ENCODE measurements around the gene EGFLAM.
"Not testable (repeated sequence)": the region's sequence is repeated elsewhere in the genome, so short reads cannot be mapped to it uniquely, and the experiment has no call there.

EGFLAM gene

GRCh38 chr5:38292228-38292627, 33.9 kb downstream of the EGFLAM start:
- Mint-ChIP-seq H3K27me3 (peaks cover 10% of the 10 kb centered on the region), H3K9me3 (no peaks in the 10 kb centered on the region), H3K27ac (no peak overlapping the region), H3K4me1 (no peaks in the 10 kb centered on the region), H3K36me3 (no peaks in the 10 kb centered on the region), H3K4me3 (no peak overlapping the region)

DNA sequence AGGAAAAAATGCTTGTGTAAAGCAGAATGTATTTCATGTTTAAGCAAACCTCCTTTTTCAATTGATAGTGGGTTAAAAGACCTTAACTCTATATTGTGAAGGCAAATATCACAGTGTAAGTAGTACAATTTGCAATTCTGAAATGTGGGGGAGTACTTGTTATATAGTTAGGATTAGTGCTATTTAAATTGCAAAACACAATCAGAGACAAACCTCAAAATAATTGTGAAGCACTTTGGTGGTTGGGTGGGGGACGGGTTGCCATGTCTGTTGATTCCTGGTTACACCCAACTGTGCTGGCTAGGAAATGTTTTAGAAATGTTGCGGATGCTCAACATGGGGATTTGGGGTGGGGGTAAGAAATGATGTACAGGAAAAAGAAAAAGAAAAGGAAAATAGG, 37.4 kb downstream of the EGFLAM start:
- no peaks in the 10 kb centered on the region for H3K9me3 Mint-ChIP-seq
- H3K27me3 Mint-ChIP-seq = peaks cover 13% of the 10 kb centered on the region
- H3K4me1 Mint-ChIP-seq = no peaks in the 10 kb centered on the region
- H3K4me3 Mint-ChIP-seq = no peak overlapping the region
- peaks cover 2% of the 10 kb centered on the region for H3K36me3 Mint-ChIP-seq
- H3K27ac Mint-ChIP-seq = no peak overlapping the region

GRCh38 chr5:38297830-38298608, 39.7 kb downstream of the EGFLAM start:
- peaks cover 8% of the 10 kb centered on the region for H3K27me3 Mint-ChIP-seq
- no peak overlapping the region for H3K4me3 Mint-ChIP-seq
- H3K9me3 Mint-ChIP-seq = peaks cover 5% of the 10 kb centered on the region
- no peak overlapping the region for H3K27ac Mint-ChIP-seq
- no peaks in the 10 kb centered on the region for H3K4me1 Mint-ChIP-seq
- H3K36me3 Mint-ChIP-seq = peaks cover 2% of the 10 kb centered on the region

GRCh38 chr5:38299585-38299984, 41.2 kb downstream of the EGFLAM start:
- Mint-ChIP-seq H3K27ac (no peak overlapping the region), H3K4me3 (no peak overlapping the region), H3K9me3 (peaks cover 13% of the 10 kb centered on the region), H3K4me1 (no peaks in the 10 kb centered on the region), H3K36me3 (peaks cover 2% of the 10 kb centered on the region), H3K27me3 (peaks cover 8% of the 10 kb centered on the region)

- Mint-ChIP-seq H3K9me3 (peaks cover 21% of the 10 kb centered on the region), H3K27me3 (peaks cover 1% of the 10 kb centered on the region), H3K27ac (no peak overlapping the region), H3K4me1 (no peaks in the 10 kb centered on the region), H3K36me3 (no peaks in the 10 kb centered on the region), H3K4me3 (no peak overlapping the region)
Observed at GRCh38 chr5:38305148-38305547, 46.8 kb downstream of the EGFLAM start.

GRCh38 chr5:38307845-38308244, 49.5 kb downstream of the EGFLAM start:
- no peaks in the 10 kb centered on the region for H3K36me3 Mint-ChIP-seq
- H3K4me3 Mint-ChIP-seq = no peak overlapping the region
- H3K27ac Mint-ChIP-seq = no peak overlapping the region
- peaks cover 18% of the 10 kb centered on the region for H3K9me3 Mint-ChIP-seq
- H3K4me1 Mint-ChIP-seq = no peaks in the 10 kb centered on the region
- peaks cover 1% of the 10 kb centered on the region for H3K27me3 Mint-ChIP-seq

DNA sequence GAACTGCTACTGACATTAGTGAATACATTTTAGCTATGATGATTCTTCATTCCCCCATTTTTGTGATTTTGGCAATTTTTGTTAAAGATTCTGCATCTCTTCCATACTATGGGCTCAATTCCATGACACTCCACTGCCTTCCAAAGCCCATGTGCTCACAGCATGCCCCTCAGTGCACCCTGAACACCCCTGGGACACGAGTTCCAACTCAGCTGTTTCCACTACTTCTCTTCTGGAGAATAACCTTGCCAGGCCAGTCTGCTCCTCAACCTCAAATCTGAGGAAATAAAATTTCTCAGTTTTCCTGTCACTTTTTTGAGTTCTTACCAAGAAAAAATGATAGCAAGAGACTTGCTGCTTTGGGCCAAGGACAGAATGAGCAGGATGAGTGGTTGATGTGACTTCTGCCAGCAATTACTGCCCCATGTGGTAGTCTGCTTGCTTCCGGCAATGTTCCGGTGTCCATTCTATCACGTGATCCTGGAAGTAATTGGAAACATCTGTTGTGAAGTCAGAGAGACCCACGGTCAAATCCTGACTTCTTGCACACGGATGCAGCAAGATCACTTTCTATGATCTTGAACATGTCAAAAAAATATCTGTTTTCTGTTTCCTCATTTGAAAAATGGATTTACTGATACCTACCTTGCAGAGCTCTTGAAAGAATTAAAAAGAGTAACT, 58.3 kb downstream of the EGFLAM start:
- no peak overlapping the region for H3K27ac Mint-ChIP-seq
- H3K9me3 Mint-ChIP-seq = no peaks in the 10 kb centered on the region

DNA sequence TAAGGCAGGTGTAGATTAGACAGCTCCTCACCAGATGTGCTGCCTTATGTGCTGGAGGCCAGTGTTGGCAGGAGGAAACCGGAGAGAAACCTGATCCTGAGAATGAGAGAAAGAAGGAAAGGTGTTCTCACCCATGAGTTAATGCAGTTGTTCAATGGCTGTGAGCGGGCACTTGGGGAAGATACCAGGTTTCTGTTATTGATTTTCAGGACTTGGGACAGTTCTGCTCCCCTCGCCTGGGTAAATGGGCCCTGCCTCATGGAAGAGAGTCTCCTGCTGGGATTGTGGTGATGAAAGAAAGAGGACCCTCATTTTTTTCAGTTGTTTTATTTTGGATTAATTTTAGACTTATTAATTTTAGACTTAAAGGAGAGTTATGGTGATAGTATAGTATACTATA, 59.5 kb downstream of the EGFLAM start:
- Mint-ChIP-seq H3K4me3 (no peak overlapping the region), H3K9me3 (no peaks in the 10 kb centered on the region), H3K27me3 (peaks cover 2% of the 10 kb centered on the region), H3K27ac (no peak overlapping the region), H3K4me1 (no peaks in the 10 kb centered on the region), H3K36me3 (no peaks in the 10 kb centered on the region)

More for the DNA sequence above, 58.3 kb downstream of the EGFLAM start:
- Mint-ChIP-seq H3K27me3 (peaks cover 2% of the 10 kb centered on the region), H3K4me1 (no peaks in the 10 kb centered on the region), H3K36me3 (no peaks in the 10 kb centered on the region), H3K4me3 (no peak overlapping the region)

GRCh38 chr5:38319491-38319890, 61.1 kb downstream of the EGFLAM start:
- Mint-ChIP-seq H3K36me3 (no peaks in the 10 kb centered on the region), H3K4me3 (no peak overlapping the region), H3K9me3 (no peaks in the 10 kb centered on the region), H3K4me1 (no peaks in the 10 kb centered on the region), H3K27me3 (peaks cover 2% of the 10 kb centered on the region), H3K27ac (no peak overlapping the region)

GRCh38 chr5:38321978-38322377, 63.6 kb downstream of the EGFLAM start:
- Mint-ChIP-seq H3K9me3 (no peaks in the 10 kb centered on the region), H3K36me3 (no peaks in the 10 kb centered on the region), H3K27me3 (no peaks in the 10 kb centered on the region), H3K4me1 (no peaks in the 10 kb centered on the region), H3K4me3 (no peak overlapping the region), H3K27ac (no peak overlapping the region)

- Mint-ChIP-seq H3K36me3 (no peaks in the 10 kb centered on the region), H3K27me3 (no peaks in the 10 kb centered on the region), H3K9me3 (no peaks in the 10 kb centered on the region), H3K27ac (no peak overlapping the region), H3K4me1 (no peaks in the 10 kb centered on the region), H3K4me3 (no peak overlapping the region)
Observed at GRCh38 chr5:38323645-38324295, 65.4 kb downstream of the EGFLAM start.

DNA sequence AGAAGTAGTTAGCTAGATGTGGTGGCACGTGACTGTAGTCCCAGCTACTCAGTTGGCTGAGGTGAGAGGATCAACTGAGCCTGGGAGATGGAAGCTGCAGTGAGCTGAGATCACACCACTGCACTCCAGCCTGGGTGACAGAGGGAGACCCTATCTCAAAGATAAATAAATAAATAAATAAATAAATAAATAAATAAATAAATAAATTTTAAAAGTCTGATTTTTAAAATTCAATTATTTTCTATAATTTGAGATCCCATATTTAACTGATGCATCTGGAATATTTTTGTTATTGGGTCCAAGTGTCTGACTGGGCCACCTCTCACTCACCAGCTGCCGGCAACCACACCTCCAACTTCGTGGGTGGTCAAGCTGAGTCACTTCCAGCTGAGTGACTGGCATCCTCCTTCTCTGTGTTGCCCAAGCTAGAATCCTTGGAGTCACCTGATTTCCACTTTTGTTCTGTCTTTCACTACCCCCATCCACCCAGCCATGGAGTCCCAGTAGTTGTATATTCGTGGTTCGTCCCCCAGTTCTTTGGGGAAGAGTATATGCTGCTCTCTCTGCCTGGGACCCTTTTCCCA, 70.9 kb downstream of the EGFLAM start:
- Mint-ChIP-seq H3K36me3 (no peaks in the 10 kb centered on the region), H3K9me3 (peaks cover 9% of the 10 kb centered on the region), H3K27me3 (peaks cover 2% of the 10 kb centered on the region), H3K27ac (no peak overlapping the region), H3K4me1 (no peaks in the 10 kb centered on the region), H3K4me3 (no peak overlapping the region)

DNA sequence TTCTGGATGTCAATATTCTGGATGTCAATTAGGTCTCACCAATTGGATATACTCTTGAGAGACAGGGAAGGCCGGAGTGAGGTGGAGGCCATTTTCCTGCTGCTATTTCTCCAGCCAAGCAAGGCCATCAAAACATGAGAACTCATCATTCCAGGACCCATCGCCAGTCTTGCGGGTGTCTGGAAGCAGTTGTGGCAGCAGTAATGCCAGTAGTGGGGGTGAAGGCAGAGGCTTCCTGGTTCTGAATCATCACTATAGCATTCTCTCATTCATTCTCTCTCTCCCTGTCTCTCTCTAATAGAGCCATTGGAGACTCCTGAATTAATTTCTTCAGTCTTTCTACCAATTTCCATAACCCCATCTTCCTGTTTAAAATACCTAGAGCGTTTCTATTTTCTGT, 71.8 kb downstream of the EGFLAM start:
- Mint-ChIP-seq H3K4me3 (no peak overlapping the region), H3K4me1 (no peaks in the 10 kb centered on the region), H3K27ac (no peak overlapping the region), H3K9me3 (peaks cover 9% of the 10 kb centered on the region), H3K27me3 (peaks cover 2% of the 10 kb centered on the region), H3K36me3 (no peaks in the 10 kb centered on the region)

GRCh38 chr5:38331831-38332230, 73.5 kb downstream of the EGFLAM start:
- no peak overlapping the region for H3K27ac Mint-ChIP-seq
- peaks cover 2% of the 10 kb centered on the region for H3K27me3 Mint-ChIP-seq
- peaks cover 9% of the 10 kb centered on the region for H3K9me3 Mint-ChIP-seq
- H3K4me3 Mint-ChIP-seq = no peak overlapping the region
- no peaks in the 10 kb centered on the region for H3K36me3 Mint-ChIP-seq
- no peaks in the 10 kb centered on the region for H3K4me1 Mint-ChIP-seq

- H3K4me3 Mint-ChIP-seq, H3K27ac Mint-ChIP-seq, H3K36me3 Mint-ChIP-seq, H3K9me3 Mint-ChIP-seq, H3K27me3 Mint-ChIP-seq, H3K4me1 Mint-ChIP-seq: not testable (repeated sequence)
Observed at GRCh38 chr5:38333181-38333580, 74.8 kb downstream of the EGFLAM start.

DNA sequence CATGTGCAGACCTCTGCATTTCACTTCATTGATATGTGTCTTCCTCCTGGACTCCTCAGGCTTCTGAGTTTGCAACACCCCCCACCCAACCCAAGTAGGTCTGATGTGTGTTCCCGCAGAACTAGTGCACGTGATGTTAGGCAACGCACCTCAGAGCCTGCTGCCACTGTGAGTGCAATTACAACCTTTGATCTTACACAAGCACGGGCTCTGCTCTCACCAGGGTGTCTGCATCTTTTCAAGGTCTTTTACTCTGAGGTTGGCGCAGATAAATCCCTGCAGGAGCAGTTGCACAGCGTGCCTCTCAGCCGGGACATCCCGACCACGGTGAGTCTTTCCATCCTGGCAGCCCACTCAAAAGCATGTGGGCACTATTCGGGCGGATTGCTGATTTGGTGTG, 80.1 kb downstream of the EGFLAM start:
- peaks cover 3% of the 10 kb centered on the region for H3K9me3 Mint-ChIP-seq
- H3K4me3 Mint-ChIP-seq = no peak overlapping the region

More for the DNA sequence above, 80.1 kb downstream of the EGFLAM start:
- Mint-ChIP-seq H3K27ac (no peak overlapping the region), H3K4me1 (no peaks in the 10 kb centered on the region), H3K27me3 (peaks cover 8% of the 10 kb centered on the region), H3K36me3 (no peaks in the 10 kb centered on the region)
